Fibroblast of lung (primary cell): ENCODE measurements around the gene P3H4. TPM values are rescaled to one million over a fixed set of nuclear protein-coding genes. Genes with fewer than 3 reads are reported as not detected.

Experiments
- DNase-seq, 2 donors: peaks; one replicate each; pipeline versions ENCODE4 v3.0.0 to v3.0.0-alpha.2; 2010; ENCODE audit warnings: low read depth in 2 of 2
- H2AFZ ChIP-seq: 2 replicates; pipeline ENCODE4 v1.5.1; 2012; ENCODE audit warnings: low read length, control low read depth, inconsistent platforms
- H3K27ac ChIP-seq: 2 replicates; pipeline ENCODE4 v1.5.1; 2011; ENCODE audit warnings: low read length, control low read depth; ENCODE audit not compliant: insufficient read depth
- H3K27me3 ChIP-seq: 2 replicates; pipeline ENCODE4 v1.5.1; 2011; ENCODE audit warnings: mild to moderate bottlenecking, low read length; ENCODE audit not compliant: control insufficient read depth, insufficient read depth
- H3K36me3 ChIP-seq: 2 replicates; pipeline ENCODE4 v1.5.1; 2011; ENCODE audit warnings: low read length; ENCODE audit not compliant: control insufficient read depth, insufficient read depth
- H3K4me1 ChIP-seq: 2 replicates; pipeline ENCODE4 v1.5.1; 2011; ENCODE audit warnings: low read length; ENCODE audit not compliant: control insufficient read depth, insufficient read depth; ENCODE audit errors: extremely low read depth
- H3K4me2 ChIP-seq: 2 replicates; pipeline ENCODE4 v1.5.1; 2011; ENCODE audit warnings: low read length, control low read depth; ENCODE audit not compliant: insufficient read depth; ENCODE audit errors: extremely low read depth
- H3K4me3 ChIP-seq, 4 experiments: fragments of 200-600 bp in 1 of 4; sonication (generic) in 1 of 4; replicated peaks in 1 of 4; 2 replicates each; pipeline ENCODE4 v1.5.1; 2011 to 2016; ENCODE audit warnings: low read length in 4 of 4, low read depth in 3 of 4, mild to moderate bottlenecking in 3 of 4, control low read depth in 2 of 4, inconsistent platforms in 1 of 4, mixed read lengths in 1 of 4; ENCODE audit not compliant: insufficient read depth in 1 of 4; ENCODE audit errors: control extremely low read depth in 1 of 4
- H3K79me2 ChIP-seq: 2 replicates; pipeline ENCODE4 v1.5.1; 2012; ENCODE audit warnings: mild to moderate bottlenecking, low read length, inconsistent platforms; ENCODE audit not compliant: control insufficient read depth, insufficient read depth
- H3K9ac ChIP-seq: 2 replicates; pipeline ENCODE4 v1.5.1; 2011; ENCODE audit warnings: mild to moderate bottlenecking, low read length, control low read depth; ENCODE audit not compliant: insufficient read depth
- H3K9me3 ChIP-seq: 2 replicates; pipeline ENCODE4 v1.5.1; 2012; ENCODE audit warnings: low read depth, low read length; ENCODE audit not compliant: control insufficient read depth, insufficient read depth
- H4K20me1 ChIP-seq: 2 replicates; pipeline ENCODE4 v1.5.1; 2011; ENCODE audit warnings: low read length; ENCODE audit not compliant: control insufficient read depth, insufficient read depth; ENCODE audit errors: extremely low read depth
- CTCF ChIP-seq, 2 donors: IDR thresholded peaks in 1 of 2; conservative IDR thresholded peaks in 1 of 2; 1 replicate in 1 of 2; 2 replicates in 1 of 2; pipeline ENCODE4 v1.5.1; 2011 to 2012; ENCODE audit warnings: low read length in 2 of 2, control low read depth in 1 of 2, inconsistent platforms in 1 of 2, low read depth in 1 of 2, mild to moderate bottlenecking in 1 of 2
- EZH2 ChIP-seq: IDR thresholded peaks from 2 replicates; pipeline ENCODE4 v1.5.1; 2012; ENCODE audit warnings: low read length, control low read depth, mild to moderate bottlenecking; ENCODE audit errors: missing control alignments
- polyA plus RNA-seq, 2 donors: library from polyadenylated mRNA; depleted of rRNA in 1 of 2; stranded (reverse) in 1 of 2; unstranded in 1 of 2; fragments of >200 nt; gene quantifications; 2 replicates each; pipeline ENCODE4 v1.2.1, GENCODE V29; 2011 to 2012; ENCODE audit warnings: missing spikeins in 1 of 2
- total RNA-seq: library from RNA; depleted of rRNA; stranded (reverse); fragments of >200 nt; gene quantifications from 2 replicates; pipeline ENCODE4 v1.2.1, GENCODE V29; 2014

Gene P3H4
- total and polyA plus RNA-seq, 2 donors (not counting 1 experiment from before 2014, with no cell fraction given) = 36.8 to 37.0 TPM

GRCh38 chr17:41822216-41823140 lies 10.7 kb upstream of the P3H4 start:
- H4K20me1 ChIP-seq = no peaks in the 10 kb centered on the region
- no peak overlapping the region for H3K9ac ChIP-seq
- no peak overlapping the region for H2AFZ ChIP-seq
- no peaks in the 10 kb centered on the region for H3K4me1 ChIP-seq
- no peak for DNase-seq
- H3K4me2 ChIP-seq = no peak overlapping the region
- TF ChIP-seq CTCF (conservative IDR thresholded peaks at IDR 0.05 in 1 of 2, IDR thresholded peaks at IDR 0.05 in 1 of 2; ENCODE audit: low read depth in 1 of 2, low read length in 2 of 2) = no peak
- no peak for TF ChIP-seq EZH2
- H3K9me3 ChIP-seq = no peaks in the 10 kb centered on the region
- H3K27me3 ChIP-seq = no peaks in the 10 kb centered on the region
- H3K4me3 ChIP-seq = no peak overlapping the region
- H3K79me2 ChIP-seq = no peaks in the 10 kb centered on the region
- peaks cover 22% of the 10 kb centered on the region for H3K36me3 ChIP-seq
- H3K27ac ChIP-seq = no peak overlapping the region

- Histone ChIP-seq H3K4me2 (no peak overlapping the region), H4K20me1 (no peaks in the 10 kb centered on the region), H3K4me3 (no peak overlapping the region), H3K27ac (no peak overlapping the region), H3K9ac (no peak overlapping the region), H3K4me1 (no peaks in the 10 kb centered on the region), H3K9me3 (no peaks in the 10 kb centered on the region), H2AFZ (no peak overlapping the region), H3K36me3 (peaks cover 26% of the 10 kb centered on the region), H3K79me2 (peaks cover 4% of the 10 kb centered on the region), H3K27me3 (no peaks in the 10 kb centered on the region)
- TF ChIP-seq CTCF (conservative IDR thresholded peaks at IDR 0.05 in 1 of 2, IDR thresholded peaks at IDR 0.05 in 1 of 2; ENCODE audit: low read depth in 1 of 2, low read length in 2 of 2) (no peak), EZH2 (no peak)
- DNase-seq = no peak
These were observed 10.0 kb upstream of the P3H4 start for GRCh38 chr17:41821776-41822175.

GRCh38 chr17:41818024-41818423 lies 6.3 kb upstream of the P3H4 start:
- no peak overlapping the region for H3K4me3 ChIP-seq
- H3K4me2 ChIP-seq = no peak overlapping the region
- H3K36me3 ChIP-seq = peaks cover 28% of the 10 kb centered on the region
- no peak for DNase-seq
- TF ChIP-seq CTCF (conservative IDR thresholded peaks at IDR 0.05 in 1 of 2, IDR thresholded peaks at IDR 0.05 in 1 of 2; ENCODE audit: low read depth in 1 of 2, low read length in 2 of 2) = no peak
- no peak for TF ChIP-seq EZH2
- H3K9ac ChIP-seq = no peak overlapping the region
- H3K27ac ChIP-seq = no peak overlapping the region
- peaks cover 35% of the 10 kb centered on the region for H3K79me2 ChIP-seq
- peaks cover 6% of the 10 kb centered on the region for H3K4me1 ChIP-seq
- no peak overlapping the region for H2AFZ ChIP-seq
- H3K9me3 ChIP-seq = no peaks in the 10 kb centered on the region
- H4K20me1 ChIP-seq = no peaks in the 10 kb centered on the region
- H3K27me3 ChIP-seq = no peaks in the 10 kb centered on the region
